Kidney epithelial cell (primary cell): ENCODE measurements around the gene DSTYK. TPM values are rescaled to one million over a fixed set of nuclear protein-coding genes. Genes with fewer than 3 reads are reported as not detected.

Experiments used
- DNase-seq: peaks from one replicate; pipeline ENCODE4 v3.0.0-alpha.2; 2010; ENCODE audit warnings: low read depth
- H3K27me3 ChIP-seq: 2 replicates; pipeline ENCODE4 v1.6.0; 2011; ENCODE audit warnings: low read length; ENCODE audit not compliant: control insufficient read depth, insufficient read depth
- H3K36me3 ChIP-seq: 2 replicates; pipeline ENCODE4 v1.5.1; 2011; ENCODE audit warnings: low read length; ENCODE audit not compliant: control insufficient read depth, insufficient read depth
- H3K4me3 ChIP-seq: 2 replicates; pipeline ENCODE4 v1.5.1; 2011; ENCODE audit warnings: low read depth, mild to moderate bottlenecking, control low read depth, low read length
- total RNA-seq: library from RNA; depleted of rRNA; stranded (reverse); fragments of >200 nt; gene quantifications from 2 replicates; pipeline ENCODE4 v1.2.3, GENCODE V29; 2015
- TF ChIP-seq, protein P1 (sequence below): IDR thresholded peaks from 2 replicates; pipeline ENCODE4 v1.5.1; 2011; ENCODE audit warnings: mild to moderate bottlenecking, moderate library complexity, low read length, control low read depth, inconsistent platforms; ENCODE audit not compliant: insufficient read depth, poor library complexity, severe bottlenecking

Gene DSTYK
- total RNA-seq, 1 donor from 2014 or later = 13.8 TPM

DNA sequence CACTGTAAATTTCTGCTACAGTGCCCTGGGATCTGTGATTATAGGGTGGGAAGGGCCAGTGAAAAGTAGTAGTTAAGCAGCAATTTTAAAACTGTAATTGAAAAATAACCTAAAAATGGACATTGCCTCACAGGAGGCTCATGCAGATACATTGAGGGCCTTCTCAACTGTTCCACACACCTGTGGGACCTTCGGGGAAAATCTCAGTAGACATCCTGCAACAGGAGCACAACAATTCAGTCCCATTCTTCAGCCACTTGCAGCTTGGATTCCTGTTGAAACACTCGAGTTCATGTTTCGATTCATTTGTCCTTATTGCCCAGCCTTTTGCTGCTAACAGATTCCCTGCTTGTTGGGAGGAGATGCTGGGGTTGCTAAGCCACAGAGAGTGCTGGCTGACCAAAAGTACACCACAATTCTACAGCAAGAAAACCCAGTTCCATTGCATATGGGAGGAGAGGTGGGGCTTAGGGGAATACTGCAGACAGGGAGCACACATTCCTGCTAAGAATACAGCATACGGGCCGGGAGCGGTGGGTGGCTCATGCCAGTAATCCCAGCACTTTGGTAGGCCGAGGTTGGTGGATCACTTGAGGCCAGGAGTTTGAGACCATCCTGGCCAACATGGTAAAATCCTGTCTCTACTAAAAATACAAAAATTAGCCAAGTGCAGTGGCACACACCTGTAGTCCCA lies 20.8 kb upstream of the DSTYK start:
- Histone ChIP-seq H3K4me3 (no peak overlapping the region), H3K27me3 (no peaks in the 10 kb centered on the region), H3K36me3 (no peaks in the 10 kb centered on the region)
- no peak for DNase-seq
- TF ChIP-seq, protein P1, sequence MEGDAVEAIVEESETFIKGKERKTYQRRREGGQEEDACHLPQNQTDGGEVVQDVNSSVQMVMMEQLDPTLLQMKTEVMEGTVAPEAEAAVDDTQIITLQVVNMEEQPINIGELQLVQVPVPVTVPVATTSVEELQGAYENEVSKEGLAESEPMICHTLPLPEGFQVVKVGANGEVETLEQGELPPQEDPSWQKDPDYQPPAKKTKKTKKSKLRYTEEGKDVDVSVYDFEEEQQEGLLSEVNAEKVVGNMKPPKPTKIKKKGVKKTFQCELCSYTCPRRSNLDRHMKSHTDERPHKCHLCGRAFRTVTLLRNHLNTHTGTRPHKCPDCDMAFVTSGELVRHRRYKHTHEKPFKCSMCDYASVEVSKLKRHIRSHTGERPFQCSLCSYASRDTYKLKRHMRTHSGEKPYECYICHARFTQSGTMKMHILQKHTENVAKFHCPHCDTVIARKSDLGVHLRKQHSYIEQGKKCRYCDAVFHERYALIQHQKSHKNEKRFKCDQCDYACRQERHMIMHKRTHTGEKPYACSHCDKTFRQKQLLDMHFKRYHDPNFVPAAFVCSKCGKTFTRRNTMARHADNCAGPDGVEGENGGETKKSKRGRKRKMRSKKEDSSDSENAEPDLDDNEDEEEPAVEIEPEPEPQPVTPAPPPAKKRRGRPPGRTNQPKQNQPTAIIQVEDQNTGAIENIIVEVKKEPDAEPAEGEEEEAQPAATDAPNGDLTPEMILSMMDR = no peak

DNA sequence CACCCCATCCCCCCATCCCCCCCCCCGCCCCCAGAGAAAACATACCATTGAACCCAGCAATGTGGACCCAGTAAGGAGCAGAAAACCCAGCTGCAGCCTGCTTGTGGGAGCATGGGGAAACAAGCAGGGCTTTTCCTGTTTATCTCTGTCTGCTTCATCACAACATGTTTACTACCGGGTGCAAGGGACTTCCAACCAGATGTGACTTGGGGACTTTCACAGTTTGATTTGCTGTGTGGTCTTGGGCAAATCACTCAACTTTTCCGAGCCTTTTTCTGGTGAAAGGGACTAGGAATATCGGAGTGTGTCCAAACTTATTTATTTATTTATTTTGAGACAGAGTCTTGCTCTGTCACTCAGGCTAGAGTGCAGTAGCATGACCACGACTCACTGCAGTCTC lies 19.5 kb upstream of the DSTYK start:
- TF ChIP-seq, protein P1 = no peak

DNA sequence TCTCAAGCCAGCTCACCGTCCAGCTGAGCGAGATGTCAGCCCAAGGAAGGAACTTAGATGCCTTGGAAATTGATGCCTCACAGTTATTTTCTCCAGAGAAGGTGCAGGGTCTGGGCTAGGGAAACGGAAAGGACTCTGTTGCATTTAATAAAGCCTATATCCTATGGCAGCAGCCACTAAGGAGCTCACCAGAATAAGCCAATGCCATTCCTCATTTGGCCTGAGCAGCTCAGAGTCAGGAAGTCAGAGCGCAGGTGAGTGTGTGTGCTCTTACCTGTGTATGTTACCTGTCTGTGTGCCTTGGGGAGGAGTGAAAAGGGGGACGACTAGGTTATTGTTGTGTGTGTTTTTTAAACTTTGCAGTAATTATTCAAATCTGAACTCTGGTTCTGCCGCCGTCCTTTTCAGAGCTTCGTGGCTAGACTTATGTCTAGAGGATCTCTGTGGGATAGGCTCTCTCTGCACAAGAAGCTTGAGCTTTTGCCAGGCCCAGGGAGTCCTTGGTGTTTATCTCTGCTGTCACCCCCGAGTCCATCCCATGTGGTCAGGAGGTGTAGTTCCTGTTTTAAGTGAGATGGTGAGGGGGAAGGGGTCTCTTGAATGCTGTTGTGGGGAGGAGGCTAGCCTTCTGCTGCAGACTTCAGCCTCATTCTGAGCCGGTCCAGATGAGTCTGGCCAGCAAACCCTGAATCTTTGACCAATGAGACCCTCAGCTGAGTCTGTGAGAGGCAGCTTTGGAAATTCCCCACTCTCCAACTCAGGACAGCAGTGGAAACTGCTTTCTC lies 18.6 kb upstream of the DSTYK start:
- H3K4me3 ChIP-seq = no peak overlapping the region
- DNase-seq = no peak
- TF ChIP-seq, protein P1 = no peak
- peaks cover 3% of the 10 kb centered on the region for H3K27me3 ChIP-seq
- no peaks in the 10 kb centered on the region for H3K36me3 ChIP-seq

More for the DNA sequence above, 19.5 kb upstream of the DSTYK start:
- no peak for DNase-seq
- H3K27me3 ChIP-seq = no peaks in the 10 kb centered on the region
- no peak overlapping the region for H3K4me3 ChIP-seq
- H3K36me3 ChIP-seq = no peaks in the 10 kb centered on the region

DNA sequence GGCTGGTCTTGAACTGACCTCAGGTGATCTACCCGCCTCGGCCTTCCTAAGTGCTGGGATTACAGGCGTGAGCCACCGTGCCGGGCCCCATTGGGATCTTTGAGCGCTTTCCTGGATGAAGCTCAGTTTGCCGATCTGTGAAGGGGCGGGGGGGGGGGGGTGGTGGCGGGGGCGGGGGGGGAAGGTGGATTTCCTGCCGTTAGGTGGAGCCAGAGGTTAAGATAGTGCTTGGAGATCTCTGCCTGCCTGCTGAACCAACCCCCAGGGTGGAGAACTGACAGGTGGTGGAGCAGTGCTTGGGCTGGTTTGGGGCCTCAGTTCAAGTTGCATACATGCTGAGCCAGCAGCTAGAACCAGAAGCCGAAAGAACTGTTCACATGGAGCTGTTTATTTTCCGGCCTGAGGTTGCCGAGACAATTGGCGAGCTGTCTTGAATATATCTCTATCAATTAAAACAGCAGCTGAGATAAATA lies 17.9 kb upstream of the DSTYK start:
- no peak for DNase-seq
- Histone ChIP-seq H3K4me3 (peak overlapping the region; percentile 65), H3K27me3 (peaks cover 3% of the 10 kb centered on the region), H3K36me3 (no peaks in the 10 kb centered on the region)
- TF ChIP-seq, protein P1 = peak; percentile 37

DNA sequence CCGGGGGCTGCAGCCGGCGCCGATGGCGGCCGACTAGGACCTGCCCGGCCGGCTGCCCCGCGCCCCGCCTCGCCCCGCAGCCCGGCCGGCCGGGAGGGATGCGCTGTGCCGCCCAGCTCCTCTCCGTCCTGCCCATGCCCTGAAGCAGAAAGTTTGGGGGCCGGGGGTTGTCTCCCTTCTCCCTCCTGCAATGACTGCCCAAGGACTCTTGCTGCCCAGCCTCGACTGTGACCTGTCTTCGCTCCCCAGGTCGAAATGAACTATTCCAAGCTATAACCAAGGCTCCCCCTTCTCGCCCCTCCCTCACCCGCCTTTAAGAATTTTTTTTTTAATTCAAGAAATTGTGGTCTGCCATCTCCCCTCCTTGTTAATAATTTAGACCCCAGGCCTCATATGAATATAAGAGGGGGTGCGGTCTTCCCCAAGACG lies 16.6 kb upstream of the DSTYK start:
- Histone ChIP-seq H3K27me3 (peaks cover 3% of the 10 kb centered on the region), H3K4me3 (peak overlapping the region; percentile 65), H3K36me3 (no peaks in the 10 kb centered on the region)
- DNase-seq = no peak
- TF ChIP-seq, protein P1 = no peak
